ENCODE data around the gene KEAP1. TPM values are rescaled to one million over a fixed set of nuclear protein-coding genes. Genes with fewer than 3 reads are reported as not detected.

Gene KEAP1
- total RNA-seq, 2 donors from 2014 or later, result 53.3 to 59.5 TPM

DNA sequence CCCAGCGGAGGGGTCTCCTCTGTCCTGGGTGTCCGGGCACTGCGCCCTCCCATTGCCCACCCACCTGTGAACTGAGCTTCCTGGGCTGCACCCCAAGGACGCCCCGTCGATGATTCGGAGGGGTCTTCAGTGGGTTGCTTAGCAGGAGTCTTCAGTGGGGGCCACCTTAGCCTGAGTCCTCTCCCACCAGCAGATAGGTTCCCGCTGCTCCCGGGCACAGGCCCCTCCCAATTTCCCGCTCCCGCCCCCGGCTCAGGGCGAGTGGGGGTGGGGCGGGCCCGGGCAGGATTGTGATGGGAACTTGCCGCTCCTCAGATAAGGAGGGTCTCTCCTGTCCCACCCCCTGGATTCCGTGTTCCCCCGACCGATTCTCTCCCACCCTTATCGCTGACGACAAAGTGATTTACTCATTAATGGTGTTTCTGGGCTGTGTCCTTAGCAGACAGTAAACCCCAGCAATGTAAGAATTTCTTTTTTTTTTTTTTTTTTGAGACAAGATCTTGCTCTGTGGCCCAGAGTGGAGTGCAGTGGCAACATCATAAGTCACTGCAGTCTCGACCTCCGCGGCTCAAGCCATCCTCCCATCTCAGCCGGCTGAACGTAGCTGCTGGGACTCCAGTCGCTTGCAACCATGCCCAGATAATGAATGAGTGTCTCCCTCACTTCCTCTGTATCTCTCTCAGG lies 14.7 kb upstream of the KEAP1 start:
- peak; percentile 88 for DNase-seq
- WGBS, 2 experiments (ENCODE audit: insufficient coverage in 1 of 2, insufficient read length in 1 of 2), result 5 to 8% methylated on average over 2 to 27 of the region's 27 CpGs
- Mint-ChIP-seq H3K9me3 (no peaks in the 10 kb centered on the region), H3K27me3 (ENCODE audit: insufficient read depth) (peaks cover 69% of the 10 kb centered on the region), H3K36me3 (ENCODE audit: low read depth) (no peaks in the 10 kb centered on the region), H3K27ac (peak overlapping the region; percentile 22), H3K4me3 (peak overlapping the region; percentile 47), H3K4me1 (peaks cover 12% of the 10 kb centered on the region)
- Histone ChIP-seq H3K27me3 (ENCODE audit: control insufficient read depth, insufficient read depth, low read length, poor library complexity, severe bottlenecking) (peaks cover 68% of the 10 kb centered on the region), H3K36me3 (ENCODE audit: control insufficient read depth, insufficient read depth, low read length) (no peaks in the 10 kb centered on the region), H3K4me1 (ENCODE audit: control insufficient read depth, insufficient read depth, low read length) (no peaks in the 10 kb centered on the region), H3K9ac (ENCODE audit: extremely low read depth, low read length, poor library complexity, severe bottlenecking) (peak overlapping the region; percentile 20), H3K4me3 (ENCODE audit: low read length) (peak overlapping the region; percentile 79), H3K9me3 (ENCODE audit: control insufficient read depth, low read length) (no peaks in the 10 kb centered on the region), H3K27ac (ENCODE audit: low read depth, low read length) (no peak overlapping the region)
- TF ChIP-seq, protein P1, sequence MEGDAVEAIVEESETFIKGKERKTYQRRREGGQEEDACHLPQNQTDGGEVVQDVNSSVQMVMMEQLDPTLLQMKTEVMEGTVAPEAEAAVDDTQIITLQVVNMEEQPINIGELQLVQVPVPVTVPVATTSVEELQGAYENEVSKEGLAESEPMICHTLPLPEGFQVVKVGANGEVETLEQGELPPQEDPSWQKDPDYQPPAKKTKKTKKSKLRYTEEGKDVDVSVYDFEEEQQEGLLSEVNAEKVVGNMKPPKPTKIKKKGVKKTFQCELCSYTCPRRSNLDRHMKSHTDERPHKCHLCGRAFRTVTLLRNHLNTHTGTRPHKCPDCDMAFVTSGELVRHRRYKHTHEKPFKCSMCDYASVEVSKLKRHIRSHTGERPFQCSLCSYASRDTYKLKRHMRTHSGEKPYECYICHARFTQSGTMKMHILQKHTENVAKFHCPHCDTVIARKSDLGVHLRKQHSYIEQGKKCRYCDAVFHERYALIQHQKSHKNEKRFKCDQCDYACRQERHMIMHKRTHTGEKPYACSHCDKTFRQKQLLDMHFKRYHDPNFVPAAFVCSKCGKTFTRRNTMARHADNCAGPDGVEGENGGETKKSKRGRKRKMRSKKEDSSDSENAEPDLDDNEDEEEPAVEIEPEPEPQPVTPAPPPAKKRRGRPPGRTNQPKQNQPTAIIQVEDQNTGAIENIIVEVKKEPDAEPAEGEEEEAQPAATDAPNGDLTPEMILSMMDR (conservative IDR thresholded peaks at IDR 0.05), result no peak

DNA sequence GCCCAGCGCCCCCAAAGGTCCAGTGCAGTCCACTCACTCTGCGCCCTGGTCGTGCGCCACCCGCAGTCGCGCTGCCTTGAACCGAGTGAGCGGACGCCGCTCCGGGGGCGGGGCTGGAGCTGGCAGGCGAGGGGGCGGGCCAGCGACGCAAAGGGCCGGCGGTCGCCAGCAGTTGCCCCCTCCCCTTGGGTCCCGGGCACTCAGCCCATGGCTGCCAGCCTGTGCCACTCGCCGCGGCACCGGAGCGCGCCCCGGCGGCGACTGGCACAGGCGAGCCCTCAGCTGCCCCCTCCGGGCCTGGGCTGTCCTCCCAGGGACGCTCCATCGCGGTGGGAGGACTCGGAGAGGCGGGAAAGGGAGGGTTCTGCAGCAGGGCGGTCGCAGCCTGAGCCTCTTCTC lies 14.2 kb upstream of the KEAP1 start, which contains the start of gene S1PR5:
Gene S1PR5 (minus strand): TSS at position 87 of the 399 bp plus-strand sequence. CDS start 2,436 bp downstream, outside the sequence.
- Histone ChIP-seq H3K9ac (ENCODE audit: extremely low read depth, low read length, poor library complexity, severe bottlenecking) (peak within 1 kb of the TSS; percentile 20), H3K4me1 (ENCODE audit: control insufficient read depth, insufficient read depth, low read length) (no peaks in the 10 kb centered on the region), H3K4me3 (ENCODE audit: low read length) (peak within 1 kb of the TSS; percentile 79), H3K27me3 (ENCODE audit: control insufficient read depth, insufficient read depth, low read length, poor library complexity, severe bottlenecking) (peaks cover 73% of the 10 kb centered on the region), H3K27ac (ENCODE audit: low read depth, low read length) (no peak within 1 kb of the TSS), H3K36me3 (ENCODE audit: control insufficient read depth, insufficient read depth, low read length) (no peaks in the 10 kb centered on the region), H3K9me3 (ENCODE audit: control insufficient read depth, low read length) (no peaks in the 10 kb centered on the region)
- DNase-seq, result peak; percentile 85
- Mint-ChIP-seq H3K4me1 (peaks cover 12% of the 10 kb centered on the region), H3K9me3 (no peaks in the 10 kb centered on the region), H3K27me3 (ENCODE audit: insufficient read depth) (peaks cover 75% of the 10 kb centered on the region), H3K27ac (peak within 1 kb of the TSS; percentile 22), H3K36me3 (ENCODE audit: low read depth) (no peaks in the 10 kb centered on the region), H3K4me3 (peak within 1 kb of the TSS; percentile 47)
- 2 to 4% methylated on average over 9 to 39 of the region's 39 CpGs for WGBS, 2 experiments (ENCODE audit: insufficient coverage in 1 of 2, insufficient read length in 1 of 2)
- TF ChIP-seq, protein P1 (conservative IDR thresholded peaks at IDR 0.05), result no peak

DNA sequence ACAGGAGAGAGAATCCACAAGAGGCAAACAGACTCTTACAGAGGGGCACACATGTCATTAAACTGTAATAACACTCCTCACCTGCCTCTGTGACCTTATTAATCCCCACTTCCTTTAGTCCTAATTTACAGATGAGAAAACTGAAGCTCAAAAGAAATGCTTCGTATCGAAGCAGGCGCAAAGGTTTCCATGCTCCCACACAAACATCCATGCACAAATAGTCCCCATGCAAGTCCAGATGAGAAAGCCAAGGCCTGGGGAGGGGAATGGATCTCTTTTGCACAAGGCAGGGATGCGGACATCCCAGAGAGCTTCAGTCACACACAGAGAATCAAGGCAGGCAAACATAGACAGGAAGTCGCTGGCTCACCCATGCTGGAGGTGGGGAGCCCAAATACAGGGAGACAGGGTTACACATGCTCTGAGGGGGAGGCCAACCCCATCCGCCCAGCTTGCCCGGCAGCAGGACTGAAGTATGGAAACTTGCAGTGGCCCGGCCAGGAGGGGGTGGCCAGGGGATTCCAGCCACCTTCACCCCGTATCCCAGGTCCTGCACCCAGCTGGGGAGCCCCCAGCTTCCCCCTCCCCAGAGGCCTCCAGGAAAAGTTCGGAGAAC lies 13.6 kb upstream of the KEAP1 start:
- Histone ChIP-seq H3K9me3 (ENCODE audit: control insufficient read depth, low read length) (no peaks in the 10 kb centered on the region), H3K36me3 (ENCODE audit: control insufficient read depth, insufficient read depth, low read length) (no peaks in the 10 kb centered on the region), H3K27ac (ENCODE audit: low read depth, low read length) (no peak overlapping the region), H3K9ac (ENCODE audit: extremely low read depth, low read length, poor library complexity, severe bottlenecking) (no peak overlapping the region), H3K4me1 (ENCODE audit: control insufficient read depth, insufficient read depth, low read length) (no peaks in the 10 kb centered on the region), H3K27me3 (ENCODE audit: control insufficient read depth, insufficient read depth, low read length, poor library complexity, severe bottlenecking) (peaks cover 79% of the 10 kb centered on the region), H3K4me3 (ENCODE audit: low read length) (peak overlapping the region; percentile 79)
- Mint-ChIP-seq H3K4me3 (peak overlapping the region; percentile 47), H3K9me3 (no peaks in the 10 kb centered on the region), H3K36me3 (ENCODE audit: low read depth) (no peaks in the 10 kb centered on the region), H3K27me3 (ENCODE audit: insufficient read depth) (peaks cover 78% of the 10 kb centered on the region), H3K27ac (no peak overlapping the region), H3K4me1 (peaks cover 12% of the 10 kb centered on the region)
- DNase-seq, result no peak
- 62 to 68% methylated on average over 5 to 10 of the region's 10 CpGs for WGBS, 2 experiments (ENCODE audit: insufficient coverage in 1 of 2, insufficient read length in 1 of 2)
- TF ChIP-seq, protein P1 (conservative IDR thresholded peaks at IDR 0.05), result no peak

All from endodermal cell (in vitro differentiated cells).